Measurements from ENCODE around the gene DAGLA.

DAGLA gene

GRCh38 chr11:61778920-61779650 lies 98.9 kb downstream of the DAGLA start:
- DNase-seq = no peak

GRCh38 chr11:61779666-61780525 lies 99.7 kb downstream of the DAGLA start:
- DNase-seq = no peak

- DNase-seq = no peak
These were observed 100.5 kb downstream of the DAGLA start for GRCh38 chr11:61780581-61781162.

DNA sequence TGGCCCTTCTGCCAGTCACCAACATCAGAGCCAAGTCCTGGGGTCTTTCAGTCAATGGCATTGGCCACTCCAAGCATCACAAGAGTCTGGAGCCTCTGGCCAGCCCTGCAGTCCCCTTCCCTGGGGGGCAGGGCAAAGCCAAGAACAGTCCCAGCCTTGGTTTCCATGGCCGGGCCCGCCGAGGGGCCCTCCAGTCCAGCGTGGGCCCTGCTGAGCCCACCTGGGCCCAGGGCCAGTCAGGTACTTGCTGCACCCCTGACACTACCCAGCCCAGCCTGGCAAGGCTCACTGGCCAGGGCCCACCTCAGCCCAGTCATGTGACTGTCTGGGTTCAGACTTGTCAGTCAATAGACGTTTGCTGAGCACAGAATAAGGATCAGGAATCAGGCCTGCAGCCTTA lies 101.4 kb downstream of the DAGLA start:
- DNase-seq = no peak

DNA sequence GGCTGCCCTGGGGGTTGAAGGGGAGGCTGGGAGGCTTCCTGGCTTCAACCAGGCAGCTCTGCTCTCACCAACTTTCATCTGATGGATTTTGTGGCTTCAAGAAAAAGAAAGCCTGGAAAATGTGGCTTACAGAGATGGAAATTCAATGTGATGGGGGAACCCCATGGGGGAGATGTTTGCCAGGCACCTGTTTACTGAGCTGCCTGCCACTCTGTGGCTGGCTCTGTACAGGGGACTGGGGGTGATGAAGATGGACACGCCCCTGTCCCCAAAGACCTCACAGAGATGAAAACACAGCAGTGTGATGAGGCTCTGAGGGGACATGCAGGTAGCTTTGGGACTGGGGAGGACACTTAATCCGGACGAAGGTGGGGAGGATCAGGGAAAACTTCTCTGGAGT lies 102.1 kb downstream of the DAGLA start:
- no peak for DNase-seq

DNA sequence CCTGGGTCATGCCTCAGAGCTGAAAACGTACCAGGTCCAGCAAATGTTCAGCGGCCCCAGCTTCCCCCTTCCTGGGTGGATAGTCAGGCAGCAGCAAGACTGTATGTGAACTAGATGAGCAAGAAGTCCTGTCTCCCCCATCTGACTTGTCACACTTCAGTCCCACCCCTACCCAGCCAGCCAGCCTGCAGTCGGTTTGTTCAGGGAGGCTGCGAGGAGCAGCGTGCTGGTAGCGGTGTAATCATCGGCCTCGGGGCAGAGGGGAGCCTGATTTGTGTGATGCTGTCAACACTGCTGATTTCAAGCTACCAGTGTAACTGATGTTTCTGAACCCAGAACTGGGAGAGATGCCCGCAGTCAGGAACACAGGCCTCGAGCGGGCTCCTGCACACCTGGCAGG lies 102.7 kb downstream of the DAGLA start:
- DNase-seq = no peak

- no peak for DNase-seq
These were observed 103.7 kb downstream of the DAGLA start for GRCh38 chr11:61783717-61784505.

GRCh38 chr11:61784506-61784805 lies 104.3 kb downstream of the DAGLA start:
- DNase-seq = no peak

GRCh38 chr11:61785837-61786402 lies 105.7 kb downstream of the DAGLA start:
- no peak for DNase-seq

- DNase-seq = no peak
These were observed 107.8 kb downstream of the DAGLA start for GRCh38 chr11:61787928-61788491.

- DNase-seq = no peak
These were observed 111.6 kb downstream of the DAGLA start for GRCh38 chr11:61791737-61792309.

GRCh38 chr11:61792310-61793082 lies 112.3 kb downstream of the DAGLA start, which contains the start of the genes FEN1 and TMEM258:
Gene FEN1, plus strand, starts transcription at chr11:61792911. Its CDS starts 2,451 bp downstream, at chr11:61795362.
Gene TMEM258, minus strand, starts transcription at chr11:61792599. Its CDS starts 41 bp downstream, at chr11:61792558.
- DNase-seq = peak; percentile 99

DNA sequence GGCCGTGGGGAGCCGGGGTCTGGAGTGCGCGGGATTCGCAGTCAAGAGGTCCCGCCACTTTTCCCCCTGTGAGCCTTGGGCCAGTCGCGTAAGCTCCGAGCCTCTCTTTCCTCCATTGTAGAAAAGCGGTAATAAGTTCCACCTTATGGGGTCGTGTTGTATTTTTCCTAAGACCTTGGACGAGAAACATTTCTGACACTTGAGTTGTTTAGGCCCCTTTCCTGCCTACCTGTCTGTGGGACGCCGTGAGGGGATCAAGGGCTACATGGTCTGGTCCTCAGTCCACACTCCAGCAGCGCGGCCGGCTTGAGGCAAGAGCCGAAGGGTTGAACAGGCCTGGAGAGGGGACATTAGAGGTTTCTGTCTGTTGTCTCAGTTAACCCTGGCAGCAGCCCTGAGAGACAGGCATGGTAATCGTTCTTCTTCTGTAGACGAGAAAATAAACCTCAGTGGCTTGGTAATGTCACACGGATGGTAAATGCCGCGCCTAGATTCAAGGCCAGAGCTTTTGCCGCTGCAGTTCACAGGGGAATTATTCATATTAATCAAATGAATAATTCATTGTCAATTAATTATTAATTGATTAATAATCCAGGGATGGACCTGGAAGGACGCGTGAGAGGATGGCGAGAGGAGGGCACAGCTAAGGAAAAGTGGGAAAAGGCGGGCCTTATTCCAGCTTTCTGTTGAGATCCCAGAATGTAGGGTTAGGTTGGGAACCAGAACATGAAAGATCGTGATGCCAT lies 113.1 kb downstream of the DAGLA start:
- no peak for DNase-seq

- no peak for DNase-seq
These were observed 113.6 kb downstream of the DAGLA start for GRCh38 chr11:61793829-61794204.

DNA sequence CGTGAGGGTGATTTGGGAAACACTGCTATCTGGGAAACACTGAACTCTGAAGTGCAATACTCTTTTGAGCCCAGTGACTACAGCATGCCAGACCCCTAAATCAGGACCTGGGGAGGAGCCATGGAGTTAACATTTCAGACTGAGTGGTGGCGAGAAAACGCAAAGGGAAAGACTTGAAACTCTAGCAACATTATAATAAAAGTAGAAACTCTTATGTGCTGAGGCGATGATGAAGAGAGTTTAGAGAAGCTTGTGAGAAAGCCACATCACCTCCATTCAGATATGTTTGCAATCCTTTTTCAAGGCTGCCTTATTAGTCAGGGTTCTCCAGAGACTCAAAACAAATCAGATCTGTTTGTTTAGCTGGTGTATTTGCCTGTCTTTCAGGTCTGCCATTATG lies 114.4 kb downstream of the DAGLA start:
- no peak for DNase-seq

- no peak for DNase-seq
These were observed 115.3 kb downstream of the DAGLA start for GRCh38 chr11:61795459-61795858.

- DNase-seq = no peak
These were observed 115.8 kb downstream of the DAGLA start for GRCh38 chr11:61795876-61796526.

All from right kidney (tissue), 1 donor.